Ascending aorta (tissue), 2 donors: ENCODE data around the gene ABCC4. TPM values are rescaled to one million over a fixed set of nuclear protein-coding genes. Genes with fewer than 3 reads are reported as not detected.
"Not testable (repeated sequence)": the region's sequence is repeated elsewhere in the genome, so short reads cannot be mapped to it uniquely, and the experiment has no call there.

ENCODE experiments used
- DNase-seq, 2 donors: peaks; one replicate each; pipeline ENCODE4 v3.0.0-alpha.2; 2019; ENCODE audit warnings: low spot score in 2 of 2
- H3K27ac ChIP-seq, 2 donors: fragments of 200-600 bp; sonication (generic); one replicate each; pipeline ENCODE4 v1.5.1; 2016 to 2017; ENCODE audit warnings: mild to moderate bottlenecking in 1 of 2
- H3K27me3 ChIP-seq: fragments of 200-600 bp; sonication (generic); one replicate; pipeline ENCODE4 v1.5.1; 2017
- H3K36me3 ChIP-seq, 2 donors: fragments of 200-600 bp; sonication (generic); one replicate each; pipeline ENCODE4 v1.5.1; 2016
- H3K4me1 ChIP-seq, 2 donors: fragments of 200-600 bp; sonication (generic); one replicate each; pipeline ENCODE4 v1.5.1; 2016 to 2017; ENCODE audit warnings: mild to moderate bottlenecking in 1 of 2
- H3K4me3 ChIP-seq, 2 donors: fragments of 200-600 bp; sonication (generic); one replicate each; pipeline ENCODE4 v1.5.1; 2016 to 2017; ENCODE audit warnings: mild to moderate bottlenecking in 1 of 2
- H3K9me3 ChIP-seq, 2 donors: fragments of 200-600 bp; sonication (generic); one replicate each; pipeline ENCODE4 v1.5.1; 2016
- intact Hi-C: fragments of 100-400 bp; cut with DNase I; formaldehyde crosslinking; loops from one replicate; pipeline ENCODE4 v1.15.1; 2023
- total RNA-seq: library from RNA; depleted of rRNA; stranded (reverse); fragments of >200 nt; gene quantifications from one replicate; pipeline ENCODE4 v1.1.0, GENCODE V29; 2016
- TF ChIP-seq, protein P1 (sequence below), 3 experiments: fragments of 200-600 bp in 2 of 3; fragments of 450-650 bp in 1 of 3; sonication (generic) in 2 of 3; IDR thresholded peaks; one replicate each; pipeline ENCODE4 v1.5.1; 2016 to 2019; ENCODE audit warnings: antibody characterized with exemption in 3 of 3, mild to moderate bottlenecking in 1 of 3, moderate library complexity in 1 of 3

ABCC4 gene
- total RNA-seq, 1 donor from 2014 or later, result 6.7 TPM

GRCh38 chr13:95197548-95197947 lies 103.7 kb downstream of the ABCC4 start:
- H3K4me3 ChIP-seq, result no peak overlapping the region
- H3K36me3 ChIP-seq, result no peaks in the 10 kb centered on the region
- no peak overlapping the region for H3K27ac ChIP-seq
- no peaks in the 10 kb centered on the region for H3K9me3 ChIP-seq
- no peaks in the 10 kb centered on the region for H3K4me1 ChIP-seq
- intact Hi-C loops, result no loop called here
- TF ChIP-seq, protein P1, sequence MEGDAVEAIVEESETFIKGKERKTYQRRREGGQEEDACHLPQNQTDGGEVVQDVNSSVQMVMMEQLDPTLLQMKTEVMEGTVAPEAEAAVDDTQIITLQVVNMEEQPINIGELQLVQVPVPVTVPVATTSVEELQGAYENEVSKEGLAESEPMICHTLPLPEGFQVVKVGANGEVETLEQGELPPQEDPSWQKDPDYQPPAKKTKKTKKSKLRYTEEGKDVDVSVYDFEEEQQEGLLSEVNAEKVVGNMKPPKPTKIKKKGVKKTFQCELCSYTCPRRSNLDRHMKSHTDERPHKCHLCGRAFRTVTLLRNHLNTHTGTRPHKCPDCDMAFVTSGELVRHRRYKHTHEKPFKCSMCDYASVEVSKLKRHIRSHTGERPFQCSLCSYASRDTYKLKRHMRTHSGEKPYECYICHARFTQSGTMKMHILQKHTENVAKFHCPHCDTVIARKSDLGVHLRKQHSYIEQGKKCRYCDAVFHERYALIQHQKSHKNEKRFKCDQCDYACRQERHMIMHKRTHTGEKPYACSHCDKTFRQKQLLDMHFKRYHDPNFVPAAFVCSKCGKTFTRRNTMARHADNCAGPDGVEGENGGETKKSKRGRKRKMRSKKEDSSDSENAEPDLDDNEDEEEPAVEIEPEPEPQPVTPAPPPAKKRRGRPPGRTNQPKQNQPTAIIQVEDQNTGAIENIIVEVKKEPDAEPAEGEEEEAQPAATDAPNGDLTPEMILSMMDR (IDR thresholded peaks at IDR 0.05), result no peak
- no peak for DNase-seq
- H3K27me3 ChIP-seq, result no peaks in the 10 kb centered on the region

- Histone ChIP-seq H3K4me3 (no peak overlapping the region), H3K36me3 (no peaks in the 10 kb centered on the region), H3K4me1 (no peaks in the 10 kb centered on the region), H3K27ac (no peak overlapping the region), H3K9me3 (no peaks in the 10 kb centered on the region), H3K27me3 (no peaks in the 10 kb centered on the region)
- no peak for DNase-seq
- TF ChIP-seq, protein P1 (IDR thresholded peaks at IDR 0.05), result no peak
- intact Hi-C loops, result no loop called here
These were observed 106.1 kb downstream of the ABCC4 start for GRCh38 chr13:95195146-95195545.

- intact Hi-C loops, result no loop called here
- H3K4me1 ChIP-seq, result no peaks in the 10 kb centered on the region
- H3K27ac ChIP-seq, result no peak overlapping the region
- H3K36me3 ChIP-seq, result no peaks in the 10 kb centered on the region
- H3K9me3 ChIP-seq, result no peaks in the 10 kb centered on the region
- no peak for DNase-seq
- H3K4me3 ChIP-seq, result no peak overlapping the region
- TF ChIP-seq, protein P1 (IDR thresholded peaks at IDR 0.05), result no peak
- no peaks in the 10 kb centered on the region for H3K27me3 ChIP-seq
These were observed 107.6 kb downstream of the ABCC4 start for GRCh38 chr13:95193509-95194230.

GRCh38 chr13:95192998-95193397 lies 108.3 kb downstream of the ABCC4 start:
- no peak overlapping the region for H3K4me3 ChIP-seq
- TF ChIP-seq, protein P1 (IDR thresholded peaks at IDR 0.05), result no peak
- no peaks in the 10 kb centered on the region for H3K9me3 ChIP-seq
- H3K27me3 ChIP-seq, result no peaks in the 10 kb centered on the region
- no peak overlapping the region for H3K27ac ChIP-seq
- intact Hi-C loops, result no loop called here
- H3K36me3 ChIP-seq, result no peaks in the 10 kb centered on the region
- no peak for DNase-seq
- no peaks in the 10 kb centered on the region for H3K4me1 ChIP-seq

- H3K27ac ChIP-seq, DNase-seq, H3K27me3 ChIP-seq, intact Hi-C loops, H3K4me1 ChIP-seq, H3K9me3 ChIP-seq, H3K36me3 ChIP-seq, H3K4me3 ChIP-seq: not testable (repeated sequence)
These were observed 108.7 kb downstream of the ABCC4 start for GRCh38 chr13:95192564-95192945.

- Histone ChIP-seq H3K27me3 (no peaks in the 10 kb centered on the region), H3K36me3 (no peaks in the 10 kb centered on the region), H3K27ac (no peak overlapping the region), H3K4me1 (no peaks in the 10 kb centered on the region), H3K4me3 (no peak overlapping the region), H3K9me3 (no peaks in the 10 kb centered on the region)
- intact Hi-C loops, result no loop called here
- TF ChIP-seq, protein P1 (IDR thresholded peaks at IDR 0.05), result peak; percentile 48 to 63 (median 57)
- DNase-seq, result peak in 1 of 2 donors; percentile 70
These were observed 109.3 kb downstream of the ABCC4 start for GRCh38 chr13:95191821-95192563.
